ENCODE measurements around the gene SPOCK3. TPM values are rescaled to one million over a fixed set of nuclear protein-coding genes. Genes with fewer than 3 reads are reported as not detected.
A peak's percentile ranks its signal among the peaks of the same experiment; 100 is the strongest.

SPOCK3 gene
- total RNA-seq, 1 donor from 2014 or later: 0.53 TPM

DNA sequence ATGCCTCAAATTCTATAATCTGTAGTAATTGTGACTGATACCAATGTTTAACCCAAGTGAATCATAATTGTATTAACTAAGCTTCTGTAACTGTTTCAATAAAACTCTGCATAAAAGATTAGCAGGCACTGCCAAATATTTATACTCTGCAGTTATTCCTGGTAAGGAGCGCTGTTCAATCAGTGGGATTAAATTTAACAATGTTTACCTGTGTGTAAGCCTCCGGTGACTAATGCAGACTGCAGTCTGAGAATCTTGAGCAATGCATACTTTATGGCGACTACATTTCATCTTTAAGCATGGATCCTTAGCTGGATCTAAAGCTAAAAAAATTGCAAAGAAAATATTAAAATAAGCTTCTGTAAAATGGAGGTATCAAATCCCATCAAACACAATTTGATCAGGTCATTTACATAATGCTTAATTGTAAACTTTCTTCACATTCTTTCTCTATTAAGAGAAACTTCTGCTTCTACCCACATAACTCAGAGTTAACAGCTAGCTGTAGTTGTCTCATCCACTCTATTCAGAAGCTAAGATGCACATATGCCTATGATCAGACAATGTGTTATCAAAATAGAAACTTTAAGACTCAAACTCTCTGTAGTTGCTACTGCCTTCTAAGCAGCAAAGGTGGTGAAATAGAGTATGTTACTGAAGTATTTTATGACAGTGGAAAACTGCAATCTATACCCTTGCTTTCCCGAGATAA lies 234.0 kb downstream of the SPOCK3 start:
- peak; percentile 92 for DNase-seq (ENCODE audit: low read depth)
- Histone ChIP-seq H3K27me3 (ENCODE audit: control insufficient read depth, insufficient read depth, low read length) (no peaks in the 10 kb centered on the region), H3K36me3 (ENCODE audit: control insufficient read depth, insufficient read depth, low read length) (no peaks in the 10 kb centered on the region), H3K4me3 (ENCODE audit: low read depth, low read length) (no peak overlapping the region)
- FAIRE-seq: no peak
- TF ChIP-seq, protein P1, sequence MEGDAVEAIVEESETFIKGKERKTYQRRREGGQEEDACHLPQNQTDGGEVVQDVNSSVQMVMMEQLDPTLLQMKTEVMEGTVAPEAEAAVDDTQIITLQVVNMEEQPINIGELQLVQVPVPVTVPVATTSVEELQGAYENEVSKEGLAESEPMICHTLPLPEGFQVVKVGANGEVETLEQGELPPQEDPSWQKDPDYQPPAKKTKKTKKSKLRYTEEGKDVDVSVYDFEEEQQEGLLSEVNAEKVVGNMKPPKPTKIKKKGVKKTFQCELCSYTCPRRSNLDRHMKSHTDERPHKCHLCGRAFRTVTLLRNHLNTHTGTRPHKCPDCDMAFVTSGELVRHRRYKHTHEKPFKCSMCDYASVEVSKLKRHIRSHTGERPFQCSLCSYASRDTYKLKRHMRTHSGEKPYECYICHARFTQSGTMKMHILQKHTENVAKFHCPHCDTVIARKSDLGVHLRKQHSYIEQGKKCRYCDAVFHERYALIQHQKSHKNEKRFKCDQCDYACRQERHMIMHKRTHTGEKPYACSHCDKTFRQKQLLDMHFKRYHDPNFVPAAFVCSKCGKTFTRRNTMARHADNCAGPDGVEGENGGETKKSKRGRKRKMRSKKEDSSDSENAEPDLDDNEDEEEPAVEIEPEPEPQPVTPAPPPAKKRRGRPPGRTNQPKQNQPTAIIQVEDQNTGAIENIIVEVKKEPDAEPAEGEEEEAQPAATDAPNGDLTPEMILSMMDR (IDR thresholded peaks at IDR 0.05; ENCODE audit: insufficient read depth, low read length, severe bottlenecking): no peak

- no peaks in the 10 kb centered on the region for H3K36me3 ChIP-seq (ENCODE audit: control insufficient read depth, insufficient read depth, low read length)
- no peak for FAIRE-seq
- H3K4me3 ChIP-seq (ENCODE audit: low read depth, low read length): no peak overlapping the region
- no peak for DNase-seq (ENCODE audit: low read depth)
- no peaks in the 10 kb centered on the region for H3K27me3 ChIP-seq (ENCODE audit: control insufficient read depth, insufficient read depth, low read length)
- TF ChIP-seq, protein P1 (IDR thresholded peaks at IDR 0.05; ENCODE audit: insufficient read depth, low read length, severe bottlenecking): no peak
Observed at GRCh38 chr4:166996216-166996615, 238.1 kb downstream of the SPOCK3 start.

- FAIRE-seq (no peak), DNase-seq (ENCODE audit: low read depth) (no peak)
- H3K4me3 ChIP-seq (ENCODE audit: low read depth, low read length): no peak overlapping the region
- TF ChIP-seq, protein P1 (IDR thresholded peaks at IDR 0.05; ENCODE audit: insufficient read depth, low read length, severe bottlenecking): no peak
- H3K36me3 ChIP-seq (ENCODE audit: control insufficient read depth, insufficient read depth, low read length): no peaks in the 10 kb centered on the region
- no peaks in the 10 kb centered on the region for H3K27me3 ChIP-seq (ENCODE audit: control insufficient read depth, insufficient read depth, low read length)
Observed at GRCh38 chr4:166994686-166995085, 239.6 kb downstream of the SPOCK3 start.

DNA sequence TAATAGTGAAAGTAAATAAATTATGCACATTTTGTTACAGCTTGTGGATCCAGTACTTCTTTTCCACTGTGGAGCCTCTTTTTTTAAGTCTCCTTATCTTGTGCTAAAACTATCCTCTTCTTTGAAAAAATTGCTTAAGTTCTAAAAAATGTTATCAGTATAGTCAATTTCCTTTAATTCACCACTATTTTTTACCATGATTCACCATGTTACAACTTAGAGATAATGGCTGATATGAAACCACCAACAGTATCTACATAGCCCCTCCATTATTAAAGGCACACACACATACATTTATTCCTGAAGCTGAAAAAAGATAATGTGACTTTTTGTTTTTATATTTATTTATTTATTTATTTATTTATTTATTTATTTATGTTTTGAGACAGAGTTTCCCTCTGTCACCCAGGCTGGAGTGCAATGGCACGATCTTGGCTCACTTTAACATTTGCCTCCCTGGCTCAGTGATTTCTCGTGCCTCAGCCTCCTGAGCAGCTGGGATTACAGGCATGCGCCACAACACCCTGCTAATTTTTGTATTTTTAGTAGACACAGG lies 243.2 kb downstream of the SPOCK3 start:
- TF ChIP-seq, protein P1 (IDR thresholded peaks at IDR 0.05; ENCODE audit: insufficient read depth, low read length, severe bottlenecking): no peak
- no peaks in the 10 kb centered on the region for H3K27me3 ChIP-seq (ENCODE audit: control insufficient read depth, insufficient read depth, low read length)
- no peak overlapping the region for H3K4me3 ChIP-seq (ENCODE audit: low read depth, low read length)
- H3K36me3 ChIP-seq (ENCODE audit: control insufficient read depth, insufficient read depth, low read length): no peaks in the 10 kb centered on the region
- DNase-seq (ENCODE audit: low read depth) (no peak), FAIRE-seq (no peak)

DNA sequence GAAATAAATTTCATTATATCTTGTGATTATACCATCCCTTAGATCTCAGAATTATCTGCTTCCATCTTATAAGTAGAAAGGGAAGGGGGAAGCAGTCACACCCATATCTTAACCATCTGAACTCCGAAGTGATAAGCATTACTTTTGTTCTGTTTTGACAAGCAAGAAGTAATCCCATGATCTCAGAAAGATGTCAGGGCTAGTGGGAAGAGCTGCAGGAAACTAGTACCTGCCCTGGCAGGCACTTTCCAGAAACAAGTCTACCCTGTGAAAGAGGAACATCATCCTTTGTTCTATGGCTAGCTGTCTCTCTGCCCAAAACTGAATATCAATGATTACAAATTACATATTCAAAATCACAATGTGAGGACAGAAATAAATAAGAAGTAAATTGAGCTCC lies 244.4 kb downstream of the SPOCK3 start:
- TF ChIP-seq, protein P1 (IDR thresholded peaks at IDR 0.05; ENCODE audit: insufficient read depth, low read length, severe bottlenecking): no peak
- H3K4me3 ChIP-seq (ENCODE audit: low read depth, low read length): no peak overlapping the region
- DNase-seq (ENCODE audit: low read depth): peak; percentile 69
- H3K36me3 ChIP-seq (ENCODE audit: control insufficient read depth, insufficient read depth, low read length): no peaks in the 10 kb centered on the region
- H3K27me3 ChIP-seq (ENCODE audit: control insufficient read depth, insufficient read depth, low read length): no peaks in the 10 kb centered on the region
- FAIRE-seq: no peak
